Measurements from ENCODE around the gene HOXA9. TPM values are rescaled to one million over a fixed set of nuclear protein-coding genes. Genes with fewer than 3 reads are reported as not detected.

Gene HOXA9
- total RNA-seq, 1 donor from 2014 or later = not detected

DNA sequence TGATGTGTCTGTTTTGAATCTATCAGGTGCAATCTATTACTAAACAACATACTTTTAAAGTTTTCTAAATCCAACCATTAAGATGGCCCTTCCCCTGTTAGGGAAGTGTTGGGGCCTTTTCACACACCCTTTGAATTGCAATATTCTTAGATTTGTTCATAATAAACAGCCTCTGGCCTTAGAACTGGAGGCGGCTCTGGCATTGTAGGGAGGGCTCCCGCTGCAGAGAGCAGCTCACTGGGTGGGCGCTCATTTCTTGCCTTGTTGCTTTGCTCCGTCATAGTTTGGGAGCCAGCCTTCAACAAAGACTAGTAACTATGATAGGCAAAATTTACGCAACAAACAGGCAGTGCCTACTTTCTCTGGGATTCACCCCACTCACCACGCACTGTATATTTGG, 13.0 kb upstream of the HOXA9 start:
- H2AFZ ChIP-seq (replicated peaks) = no peak overlapping the region
- no peak overlapping the region for H3K27ac ChIP-seq
- H3K27me3 ChIP-seq = peaks cover 100% of the 10 kb centered on the region
- no peak overlapping the region for H3K4me3 ChIP-seq
- no peaks in the 10 kb centered on the region for H3K36me3 Mint-ChIP-seq
- H3K4me1 Mint-ChIP-seq = peaks cover 4% of the 10 kb centered on the region
- TF ChIP-seq EZH2phosphoT487 (IDR thresholded peaks at IDR 0.05) = peak; percentile 3
- no peak for TF ChIP-seq EZH2 (IDR thresholded peaks at IDR 0.05)
- no peak overlapping the region for H3K4me3 Mint-ChIP-seq
- H3K27me3 Mint-ChIP-seq (ENCODE audit: insufficient read depth, low read depth) = peaks cover 91% of the 10 kb centered on the region
- no peak overlapping the region for H3K9ac ChIP-seq
- H3K4me2 ChIP-seq = no peak overlapping the region
- H3K9me3 Mint-ChIP-seq = peaks cover 18% of the 10 kb centered on the region
- H3K9me3 ChIP-seq (ENCODE audit: low read depth) = no peaks in the 10 kb centered on the region
- H3F3A ChIP-seq (ENCODE audit: low read depth) = peaks cover 9% of the 10 kb centered on the region
- peaks cover 100% of the 10 kb centered on the region for H4K20me1 ChIP-seq (ENCODE audit: low read depth)
- H3K79me2 ChIP-seq (ENCODE audit: low read depth) = no peaks in the 10 kb centered on the region
- H3K36me3 ChIP-seq = no peaks in the 10 kb centered on the region
- DNase-seq (ENCODE audit: low spot score) = no peak
- no peak overlapping the region for H3K27ac Mint-ChIP-seq
- peaks cover 7% of the 10 kb centered on the region for H3K4me1 ChIP-seq

DNA sequence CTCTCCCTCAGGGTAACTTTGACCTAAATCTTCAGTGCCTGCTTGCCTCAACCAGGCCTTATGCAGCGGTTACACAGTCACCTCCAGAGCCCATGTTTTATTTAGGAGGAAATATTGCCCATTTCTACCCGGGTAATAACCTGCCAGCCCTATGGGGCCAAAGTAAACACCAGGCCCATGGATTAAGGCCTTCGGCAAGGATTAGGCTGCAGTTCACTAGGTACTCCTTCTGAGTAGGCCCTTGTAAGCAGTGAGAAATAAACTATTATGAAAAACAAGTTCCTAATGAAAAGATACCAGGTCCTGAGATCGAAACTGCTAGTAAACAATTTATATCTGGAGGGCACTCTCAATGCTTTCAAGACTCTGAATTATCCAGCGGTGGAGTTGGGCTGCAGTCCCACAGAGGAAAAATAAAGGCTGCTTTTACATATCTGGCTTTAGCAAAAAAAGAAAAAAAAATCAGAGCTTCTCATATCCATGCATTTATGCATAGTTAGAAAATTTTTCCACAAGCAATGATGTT, 12.5 kb upstream of the HOXA9 start:
- Histone ChIP-seq H3K4me1 (peaks cover 2% of the 10 kb centered on the region), H3K4me2 (no peak overlapping the region), H3F3A (ENCODE audit: low read depth) (peaks cover 4% of the 10 kb centered on the region), H3K36me3 (no peaks in the 10 kb centered on the region), H4K20me1 (ENCODE audit: low read depth) (peaks cover 98% of the 10 kb centered on the region), H2AFZ (replicated peaks) (no peak overlapping the region), H3K9me3 (ENCODE audit: low read depth) (no peaks in the 10 kb centered on the region), H3K27ac (no peak overlapping the region), H3K79me2 (ENCODE audit: low read depth) (no peaks in the 10 kb centered on the region), H3K27me3 (peaks cover 100% of the 10 kb centered on the region), H3K4me3 (no peak overlapping the region), H3K9ac (no peak overlapping the region)
- Mint-ChIP-seq H3K36me3 (no peaks in the 10 kb centered on the region), H3K27ac (no peak overlapping the region), H3K4me3 (peak overlapping the region; percentile 6), H3K4me1 (peaks cover 4% of the 10 kb centered on the region), H3K27me3 (ENCODE audit: insufficient read depth, low read depth) (peaks cover 88% of the 10 kb centered on the region), H3K9me3 (peaks cover 18% of the 10 kb centered on the region)
- no peak for DNase-seq (ENCODE audit: low spot score)
- TF ChIP-seq EZH2phosphoT487 (IDR thresholded peaks at IDR 0.05) (no peak), EZH2 (IDR thresholded peaks at IDR 0.05) (peak; percentile 56)

DNA sequence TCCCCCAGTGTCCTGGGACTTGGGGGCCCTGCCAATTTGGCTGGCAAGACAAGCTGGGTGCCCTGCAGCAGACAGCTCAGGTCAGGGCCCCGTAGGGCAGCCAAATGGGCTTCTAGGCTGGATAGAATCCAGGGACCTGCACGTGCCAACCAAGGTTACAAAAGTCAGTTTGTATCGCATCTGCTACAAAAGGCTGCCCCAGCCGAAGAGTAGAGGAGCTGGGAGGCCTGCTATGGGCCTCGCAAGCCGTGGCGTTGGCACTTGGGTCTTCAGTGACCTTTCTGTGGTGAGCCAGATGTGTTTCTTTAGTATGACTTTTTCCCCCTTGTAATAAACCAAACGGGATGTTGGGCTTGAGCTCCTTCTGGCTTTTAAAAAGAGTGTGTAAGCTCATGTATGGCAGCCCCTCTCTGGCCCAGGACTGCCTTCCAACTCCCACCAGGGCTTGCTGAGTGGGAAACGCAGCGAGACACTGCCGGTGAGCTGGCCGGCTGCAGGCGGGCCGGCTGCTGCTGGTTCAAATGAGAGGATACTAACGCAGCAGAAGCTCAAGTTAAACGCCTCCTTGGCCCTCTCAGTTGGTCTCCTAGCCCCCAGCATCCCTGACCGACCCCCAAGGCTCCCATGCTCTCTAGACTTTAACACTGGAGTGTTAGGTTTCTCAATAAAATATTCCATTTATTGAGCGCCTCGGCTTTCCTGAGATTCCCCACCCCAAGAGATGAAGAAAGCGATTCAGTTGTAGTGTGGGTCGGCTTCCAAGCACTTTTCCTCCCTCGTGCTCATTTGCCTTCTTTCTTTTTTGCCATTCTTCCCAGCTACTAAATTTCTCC, 11.8 kb upstream of the HOXA9 start:
- TF ChIP-seq EZH2phosphoT487 (IDR thresholded peaks at IDR 0.05) = peak; percentile 65
- TF ChIP-seq, protein P1, sequence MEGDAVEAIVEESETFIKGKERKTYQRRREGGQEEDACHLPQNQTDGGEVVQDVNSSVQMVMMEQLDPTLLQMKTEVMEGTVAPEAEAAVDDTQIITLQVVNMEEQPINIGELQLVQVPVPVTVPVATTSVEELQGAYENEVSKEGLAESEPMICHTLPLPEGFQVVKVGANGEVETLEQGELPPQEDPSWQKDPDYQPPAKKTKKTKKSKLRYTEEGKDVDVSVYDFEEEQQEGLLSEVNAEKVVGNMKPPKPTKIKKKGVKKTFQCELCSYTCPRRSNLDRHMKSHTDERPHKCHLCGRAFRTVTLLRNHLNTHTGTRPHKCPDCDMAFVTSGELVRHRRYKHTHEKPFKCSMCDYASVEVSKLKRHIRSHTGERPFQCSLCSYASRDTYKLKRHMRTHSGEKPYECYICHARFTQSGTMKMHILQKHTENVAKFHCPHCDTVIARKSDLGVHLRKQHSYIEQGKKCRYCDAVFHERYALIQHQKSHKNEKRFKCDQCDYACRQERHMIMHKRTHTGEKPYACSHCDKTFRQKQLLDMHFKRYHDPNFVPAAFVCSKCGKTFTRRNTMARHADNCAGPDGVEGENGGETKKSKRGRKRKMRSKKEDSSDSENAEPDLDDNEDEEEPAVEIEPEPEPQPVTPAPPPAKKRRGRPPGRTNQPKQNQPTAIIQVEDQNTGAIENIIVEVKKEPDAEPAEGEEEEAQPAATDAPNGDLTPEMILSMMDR (IDR thresholded peaks at IDR 0.05) = no peak
- Histone ChIP-seq H3K27me3 (peaks cover 100% of the 10 kb centered on the region), H2AFZ (replicated peaks) (no peak overlapping the region), H3K36me3 (no peaks in the 10 kb centered on the region), H3K4me3 (no peak overlapping the region), H4K20me1 (ENCODE audit: low read depth) (peaks cover 98% of the 10 kb centered on the region), H3K4me1 (no peaks in the 10 kb centered on the region), H3K27ac (no peak overlapping the region), H3K79me2 (ENCODE audit: low read depth) (no peaks in the 10 kb centered on the region), H3K9me3 (ENCODE audit: low read depth) (no peaks in the 10 kb centered on the region), H3K4me2 (no peak overlapping the region), H3K9ac (no peak overlapping the region), H3F3A (ENCODE audit: low read depth) (no peaks in the 10 kb centered on the region)
- Mint-ChIP-seq H3K36me3 (no peaks in the 10 kb centered on the region), H3K9me3 (peaks cover 18% of the 10 kb centered on the region), H3K4me1 (peaks cover 4% of the 10 kb centered on the region), H3K4me3 (peak overlapping the region; percentile 6), H3K27me3 (ENCODE audit: insufficient read depth, low read depth) (peaks cover 85% of the 10 kb centered on the region), H3K27ac (no peak overlapping the region)
- no peak for DNase-seq (ENCODE audit: low spot score)

DNA sequence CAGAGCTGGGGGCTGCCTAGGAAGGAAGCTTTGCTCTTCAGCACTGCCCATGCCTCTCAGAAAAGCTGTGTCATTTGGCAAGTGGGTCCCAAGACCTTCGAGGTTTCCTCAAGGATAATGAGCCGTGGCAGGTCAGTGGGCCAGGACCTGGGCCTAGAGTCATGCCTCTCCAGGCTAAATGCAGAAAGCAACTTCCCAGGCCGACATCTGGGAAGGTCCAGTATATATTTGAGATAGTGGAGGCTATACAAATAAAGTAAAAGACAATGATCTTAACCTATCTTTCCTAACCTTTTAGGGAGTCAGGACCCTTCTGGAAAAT, 11.1 kb upstream of the HOXA9 start:
- peaks cover 19% of the 10 kb centered on the region for H3K9me3 Mint-ChIP-seq
- no peak overlapping the region for H3K9ac ChIP-seq
- H3K36me3 ChIP-seq = no peaks in the 10 kb centered on the region
- no peaks in the 10 kb centered on the region for H3K36me3 Mint-ChIP-seq
- TF ChIP-seq, protein P1 (IDR thresholded peaks at IDR 0.05) = no peak
- no peak for TF ChIP-seq EZH2phosphoT487 (IDR thresholded peaks at IDR 0.05)
- TF ChIP-seq EZH2 (IDR thresholded peaks at IDR 0.05) = no peak
- no peaks in the 10 kb centered on the region for H3F3A ChIP-seq (ENCODE audit: low read depth)
- no peak overlapping the region for H2AFZ ChIP-seq (replicated peaks)
- H3K27ac ChIP-seq = no peak overlapping the region
- no peaks in the 10 kb centered on the region for H3K9me3 ChIP-seq (ENCODE audit: low read depth)
- H4K20me1 ChIP-seq (ENCODE audit: low read depth) = peaks cover 98% of the 10 kb centered on the region
- H3K27me3 Mint-ChIP-seq (ENCODE audit: insufficient read depth, low read depth) = peaks cover 85% of the 10 kb centered on the region
- H3K4me1 ChIP-seq = no peaks in the 10 kb centered on the region
- DNase-seq (ENCODE audit: low spot score) = no peak
- peaks cover 6% of the 10 kb centered on the region for H3K4me1 Mint-ChIP-seq
- H3K4me3 Mint-ChIP-seq = no peak overlapping the region
- no peak overlapping the region for H3K4me2 ChIP-seq
- H3K4me3 ChIP-seq = no peak overlapping the region
- H3K79me2 ChIP-seq (ENCODE audit: low read depth) = no peaks in the 10 kb centered on the region
- H3K27ac Mint-ChIP-seq = no peak overlapping the region
- H3K27me3 ChIP-seq = peaks cover 100% of the 10 kb centered on the region
